Lower leg skin (tissue), 3 donors: Measurements from ENCODE around the gene MMP11.

Experiments
- POLR2A ChIP-seq, 2 donors: fragments of 450-650 bp; IDR thresholded peaks; one replicate each; pipeline ENCODE4 v1.6.1; 2016 to 2017; ENCODE audit warnings: antibody characterized with exemption in 2 of 2, mild to moderate bottlenecking in 1 of 2, moderate library complexity in 1 of 2
- TF ChIP-seq, protein P1 (sequence below), 3 donors: fragments of 450-650 bp; IDR thresholded peaks; one replicate each; pipeline ENCODE4 v1.5.1; 2016; ENCODE audit warnings: antibody characterized with exemption in 3 of 3, mild to moderate bottlenecking in 3 of 3, moderate library complexity in 2 of 3

- TF ChIP-seq, protein P1, sequence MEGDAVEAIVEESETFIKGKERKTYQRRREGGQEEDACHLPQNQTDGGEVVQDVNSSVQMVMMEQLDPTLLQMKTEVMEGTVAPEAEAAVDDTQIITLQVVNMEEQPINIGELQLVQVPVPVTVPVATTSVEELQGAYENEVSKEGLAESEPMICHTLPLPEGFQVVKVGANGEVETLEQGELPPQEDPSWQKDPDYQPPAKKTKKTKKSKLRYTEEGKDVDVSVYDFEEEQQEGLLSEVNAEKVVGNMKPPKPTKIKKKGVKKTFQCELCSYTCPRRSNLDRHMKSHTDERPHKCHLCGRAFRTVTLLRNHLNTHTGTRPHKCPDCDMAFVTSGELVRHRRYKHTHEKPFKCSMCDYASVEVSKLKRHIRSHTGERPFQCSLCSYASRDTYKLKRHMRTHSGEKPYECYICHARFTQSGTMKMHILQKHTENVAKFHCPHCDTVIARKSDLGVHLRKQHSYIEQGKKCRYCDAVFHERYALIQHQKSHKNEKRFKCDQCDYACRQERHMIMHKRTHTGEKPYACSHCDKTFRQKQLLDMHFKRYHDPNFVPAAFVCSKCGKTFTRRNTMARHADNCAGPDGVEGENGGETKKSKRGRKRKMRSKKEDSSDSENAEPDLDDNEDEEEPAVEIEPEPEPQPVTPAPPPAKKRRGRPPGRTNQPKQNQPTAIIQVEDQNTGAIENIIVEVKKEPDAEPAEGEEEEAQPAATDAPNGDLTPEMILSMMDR (IDR thresholded peaks at IDR 0.05), result no peak
- no peak for TF ChIP-seq POLR2A (IDR thresholded peaks at IDR 0.05)
These were observed 27.9 kb downstream of the MMP11 start for GRCh38 chr22:23800297-23801237.
